Pancreas (tissue), 10 donors: ENCODE measurements around the gene ARHGAP6. TPM values are rescaled to one million over a fixed set of nuclear protein-coding genes. Genes with fewer than 3 reads are reported as not detected.

Source experiments
- ATAC-seq, 4 donors: fragments of 200-7000 bp; cut with Tn5 transposase; one replicate each; pipeline versions ENCODE4 v1.8.0 to v1.9.1; 2020; ENCODE audit warnings: mild to moderate bottlenecking in 4 of 4, moderate library complexity in 4 of 4
- DNase-seq, 6 donors: peaks; one replicate each; pipeline ENCODE4 v3.0.0-alpha.2; 2020
- FAIRE-seq: peaks from 2 replicates; lab custom pipeline; 2012; peaks lifted over from hg19 to GRCh38; lab: Jason Lieb, UNC
- H3K27ac ChIP-seq, 4 donors: fragments of 200-600 bp; sonication (generic); 1 replicate in 3 of 4; 2 replicates in 1 of 4; pipeline versions ENCODE4 v1.5.0 to v1.8.0; 2020
- H3K27me3 ChIP-seq, 4 donors: fragments of 200-600 bp; one replicate each; pipeline ENCODE4 v1.8.0; 2021
- H3K36me3 ChIP-seq, 3 donors: fragments of 200-600 bp; sonication (generic) in 1 of 3; one replicate each; pipeline versions ENCODE4 v1.5.0 to v1.8.0; 2020 to 2021
- H3K4me1 ChIP-seq, 3 donors: fragments of 200-600 bp; one replicate each; pipeline ENCODE4 v1.8.0; 2021
- H3K4me3 ChIP-seq, 4 donors: fragments of 200-600 bp; sonication (generic) in 2 of 4; one replicate each; pipeline versions ENCODE4 v1.5.0 to v1.8.0; 2020 to 2021
- H3K9me3 ChIP-seq, 4 donors: fragments of 200-600 bp; one replicate each; pipeline ENCODE4 v1.8.0; 2021
- CTCF ChIP-seq, 4 donors: fragments of 200-600 bp; sonication (generic) in 3 of 4; IDR thresholded peaks; one replicate each; pipeline versions ENCODE4 v1.5.0 to v1.8.0; 2021; ENCODE audit warnings: antibody characterized with exemption in 4 of 4
- WGBS, 2 donors: extraction: QIAGEN DNeasy Blood & Tissue Kit; methylation state at CpG; one replicate each; pipeline ENCODE4 v1.1.7; 2013; 5-methylcytosine and 5-hydroxymethylcytosine counted together
- intact Hi-C, 3 donors: fragments of 100-400 bp; cut with DNase I; formaldehyde crosslinking; loops; one replicate each; pipeline versions ENCODE4 v1.11.1 to v1.14.2; 2022
- polyA plus RNA-seq, 2 donors: library from polyadenylated mRNA; stranded (reverse); fragments of 200-250 nt; gene quantifications; one replicate each; pipeline ENCODE4 v1.2.3, GENCODE V29; 2013
- total RNA-seq, 6 donors: library from RNA; stranded (reverse); fragmentation: NEBNext Ultra II Directional in 4 of 6; extraction: Animal tissue kit (Norgen Biotek cat#: 25700) in 4 of 6; gene quantifications; one replicate each; pipeline versions ENCODE4 v1.2.1 to v1.2.4, GENCODE V29; 2021 to 2023
- donor health status: healthy with polysubstance abuse.
- donor health status: DM: no; HTN: no; CAD: no; lungs with moderate emphysema.
- donor health status: DM: no; HTN: no; CAD: no.
- donor health status: control.
- donor health status: control.
- donor health status: Bipolar disorder and iron deficiency.
- donor health status: DM: yes; HTN: yes; CAD: no.
- donor health status: DM: no; HTN: no; CAD: no.
- donor health status: DM: no; HTN: no; CAD: no.
- donor health status: DM: yes; HTN: yes; CAD: no.

The ARHGAP6 gene
- total and polyA plus RNA-seq, 8 donors = 0.79 to 3.3 (median 1.1) TPM

GRCh38 chrX:11407331-11408108, 258.2 kb downstream of the ARHGAP6 start:
- no peaks in the 10 kb centered on the region for H3K27me3 ChIP-seq
- no peak for FAIRE-seq
- WGBS, 2 donors = 47 to 61% methylated on average over 2 of the region's 2 CpGs
- no peak for TF ChIP-seq CTCF (IDR thresholded peaks at IDR 0.05)
- H3K36me3 ChIP-seq = no peaks in the 10 kb centered on the region
- no peak overlapping the region for H3K27ac ChIP-seq
- intact Hi-C loops = no loop called here
- no peak for DNase-seq
- ATAC-seq = no peak
- H3K4me1 ChIP-seq = no peaks in the 10 kb centered on the region
- no peaks in the 10 kb centered on the region for H3K9me3 ChIP-seq
- no peak overlapping the region for H3K4me3 ChIP-seq

DNA sequence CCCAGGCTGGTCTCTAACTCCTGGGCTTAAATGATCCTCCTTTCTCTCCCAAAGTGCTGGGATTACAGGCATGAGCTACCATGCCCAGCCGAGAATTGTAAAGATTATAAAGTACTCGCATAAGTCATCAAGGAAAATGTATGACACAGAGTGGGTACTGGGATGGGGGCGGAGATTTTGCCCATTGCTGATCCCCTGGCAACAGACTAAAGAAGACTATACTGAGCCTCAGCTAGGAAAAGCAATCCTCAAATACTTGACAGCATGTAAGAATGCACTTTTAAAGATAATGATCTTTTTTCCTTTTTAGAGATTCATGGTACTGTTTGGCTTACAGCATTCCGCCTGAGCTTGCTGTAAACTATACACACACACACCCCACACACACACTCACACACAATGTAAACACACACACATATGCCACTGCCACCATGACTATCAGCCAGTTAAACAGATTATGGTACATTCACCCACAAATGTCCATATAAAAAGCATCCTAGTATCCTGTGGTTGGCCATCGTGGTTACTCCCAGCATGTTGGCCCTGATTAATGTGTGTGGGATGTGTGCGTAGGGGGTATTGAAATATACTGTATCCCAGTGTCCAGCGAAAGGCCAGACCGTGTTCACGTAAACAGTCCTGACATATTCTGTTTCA, 259.5 kb downstream of the ARHGAP6 start:
- WGBS, 2 donors = 71 to 73% methylated on average over 9 of the region's 9 CpGs
- H3K36me3 ChIP-seq = no peaks in the 10 kb centered on the region
- no peak overlapping the region for H3K27ac ChIP-seq
- DNase-seq = no peak
- peaks cover 0 to 4% (median 0%) of the 10 kb centered on the region in 4 donors for H3K27me3 ChIP-seq
- H3K4me1 ChIP-seq = no peaks in the 10 kb centered on the region
- H3K4me3 ChIP-seq = no peak overlapping the region
- no peaks in the 10 kb centered on the region for H3K9me3 ChIP-seq
- ATAC-seq = no peak
- no peak for TF ChIP-seq CTCF (IDR thresholded peaks at IDR 0.05)
- no peak for FAIRE-seq
- intact Hi-C loops = no loop called here

GRCh38 chrX:11403631-11404030, 262.1 kb downstream of the ARHGAP6 start:
- DNase-seq (no peak), ATAC-seq (no peak), FAIRE-seq (no peak)
- WGBS, 2 donors = 38 to 46% methylated on average over 3 of the region's 3 CpGs
- Histone ChIP-seq H3K27ac (no peak overlapping the region), H3K4me1 (no peaks in the 10 kb centered on the region), H3K9me3 (no peaks in the 10 kb centered on the region), H3K4me3 (no peak overlapping the region), H3K27me3 (peaks cover 0 to 8% (median 0%) of the 10 kb centered on the region in 4 donors), H3K36me3 (no peaks in the 10 kb centered on the region)
- TF ChIP-seq CTCF (IDR thresholded peaks at IDR 0.05) = no peak
- intact Hi-C loops = no loop called here

- H3K27ac ChIP-seq = no peak overlapping the region
- H3K4me3 ChIP-seq = no peak overlapping the region
- H3K27me3 ChIP-seq = peaks cover 0 to 8% (median 0%) of the 10 kb centered on the region in 4 donors
- ATAC-seq (no peak), DNase-seq (no peak), FAIRE-seq (peak; percentile 70)
- WGBS, 2 donors = 41 to 48% methylated on average over 2 of the region's 2 CpGs
- intact Hi-C loops = no loop called here
- TF ChIP-seq CTCF (IDR thresholded peaks at IDR 0.05) = no peak
- no peaks in the 10 kb centered on the region for H3K36me3 ChIP-seq
- no peaks in the 10 kb centered on the region for H3K4me1 ChIP-seq
- no peaks in the 10 kb centered on the region for H3K9me3 ChIP-seq
Observed at GRCh38 chrX:11401966-11402365, 263.8 kb downstream of the ARHGAP6 start.
